IMR-90 (cell line): ENCODE results near the gene PI4KA. TPM values are rescaled to one million over a fixed set of nuclear protein-coding genes. Genes with fewer than 3 reads are reported as not detected.

Source experiments
- ATAC-seq: fragments of 200-7000 bp; cut with Tn5 transposase; 2 replicates; pipeline ENCODE4 v1.9.1; 2020; ENCODE audit warnings: low read depth, mild to moderate bottlenecking, moderate library complexity
- BruUV-seq: library from RNA; stranded (reverse); fragments of 400-500 nt; replicated peaks from 2 replicates; lab custom pipeline; 2021; lab: Mats Ljungman, UMichigan
- CTCF ChIA-PET: fragments of 300-600 bp; formaldehyde crosslinking; extraction: SDS; loops from one replicate; lab custom pipeline; 2021; ENCODE audit warnings: antibody characterized with exemption; lab: Yijun Ruan, JAX
- POLR2A ChIA-PET: fragments of 300-600 bp; sonication (Branson Sonifier 250); formaldehyde crosslinking; loops from one replicate; lab custom pipeline; 2022; ENCODE audit warnings: antibody characterized with exemption; ENCODE audit not compliant: unreplicated experiment; lab: Charles Lee
- DNase-seq: peaks from one replicate; pipeline ENCODE4 v3.0.0; 2013
- H2AFZ ChIP-seq: replicated peaks from 2 replicates; pipeline ENCODE3; 2013; ENCODE audit warnings: low read length, mild to moderate bottlenecking; ENCODE audit not compliant: poor library complexity
- H2AK5ac ChIP-seq: 2 replicates; pipeline ENCODE4 v1.6.1; 2013; ENCODE audit warnings: low read depth, low read length, inconsistent platforms
- H2AK9ac ChIP-seq: replicated peaks from 2 replicates; pipeline ENCODE3; 2013; ENCODE audit warnings: mild to moderate bottlenecking, low read depth, low read length, moderate library complexity; ENCODE audit not compliant: poor library complexity
- H2BK120ac ChIP-seq: 2 replicates; pipeline ENCODE4 v1.6.1; 2013; ENCODE audit warnings: low read depth, low read length, inconsistent platforms
- H2BK15ac ChIP-seq: 3 replicates; pipeline ENCODE4 v1.6.1; 2013; ENCODE audit warnings: low read depth, low read length, inconsistent platforms
- H2BK20ac ChIP-seq: 2 replicates; pipeline ENCODE4 v1.6.1; 2013; ENCODE audit warnings: low read depth, mild to moderate bottlenecking, inconsistent platforms, low read length, moderate library complexity
- H2BK5ac ChIP-seq: 2 replicates; pipeline ENCODE4 v1.6.1; 2013; ENCODE audit warnings: mild to moderate bottlenecking, low read depth, low read length, inconsistent platforms; ENCODE audit not compliant: poor library complexity, severe bottlenecking
- H3K14ac ChIP-seq: replicated peaks from 2 replicates; pipeline ENCODE4 v1.6.1; 2013; ENCODE audit warnings: low read depth, low read length, inconsistent platforms
- H3K18ac ChIP-seq: 2 replicates; pipeline ENCODE4 v1.6.1; 2013; ENCODE audit warnings: low read depth, low read length, control low read depth
- H3K23ac ChIP-seq: 2 replicates; pipeline ENCODE4 v1.6.1; 2013; ENCODE audit warnings: low read depth, low read length, inconsistent platforms
- H3K27ac ChIP-seq: 2 replicates; pipeline ENCODE4 v1.5.1; 2013; ENCODE audit warnings: mild to moderate bottlenecking, control low read depth, low read length; ENCODE audit not compliant: insufficient read depth
- H3K27me3 ChIP-seq: 2 replicates; pipeline ENCODE4 v1.6.1; 2013; ENCODE audit warnings: low read length; ENCODE audit not compliant: control insufficient read depth, insufficient read depth
- H3K36me3 ChIP-seq: 2 replicates; pipeline ENCODE4 v1.6.1; 2013; ENCODE audit warnings: low read length, mixed read lengths; ENCODE audit not compliant: control insufficient read depth, insufficient read depth
- H3K4ac ChIP-seq: 2 replicates; pipeline ENCODE4 v1.6.1; 2013; ENCODE audit warnings: low read depth, low read length, inconsistent platforms
- H3K4me1 ChIP-seq: 2 replicates; pipeline ENCODE4 v1.6.1; 2013; ENCODE audit warnings: low read length, mixed read lengths; ENCODE audit not compliant: control insufficient read depth, insufficient read depth
- H3K4me2 ChIP-seq: 2 replicates; pipeline ENCODE4 v1.6.1; 2013; ENCODE audit warnings: low read depth, mild to moderate bottlenecking, control low read depth, low read length, moderate library complexity
- H3K4me3 ChIP-seq: 2 replicates; pipeline ENCODE4 v1.5.1; 2013; ENCODE audit warnings: low read depth, mild to moderate bottlenecking, control low read depth, low read length, moderate library complexity; ENCODE audit not compliant: insufficient read depth
- H3K56ac ChIP-seq: 2 replicates; pipeline ENCODE4 v1.6.1; 2013; ENCODE audit warnings: low read length, inconsistent platforms; ENCODE audit not compliant: insufficient read depth; ENCODE audit errors: extremely low read depth
- H3K79me1 ChIP-seq, 2 experiments: 2 replicates each; pipeline ENCODE4 v1.6.1; 2013; ENCODE audit warnings: low read length in 2 of 2, inconsistent platforms in 1 of 2, low read depth in 1 of 2
- H3K9ac ChIP-seq: 2 replicates; pipeline ENCODE4 v1.6.1; 2013; ENCODE audit warnings: low read depth, low read length, control low read depth
- H3K9me1 ChIP-seq: 2 replicates; pipeline ENCODE4 v1.6.1; 2013; ENCODE audit warnings: low read length, inconsistent platforms; ENCODE audit not compliant: insufficient read depth
- H3K9me3 ChIP-seq: 2 replicates; pipeline ENCODE4 v1.6.1; 2013; ENCODE audit warnings: low read length; ENCODE audit not compliant: control insufficient read depth, insufficient read depth
- H4K20me1 ChIP-seq: 2 replicates; pipeline ENCODE4 v1.6.1; 2013; ENCODE audit warnings: low read length, inconsistent platforms; ENCODE audit not compliant: insufficient read depth
- H4K5ac ChIP-seq: 2 replicates; pipeline ENCODE4 v1.6.1; 2013; ENCODE audit warnings: mild to moderate bottlenecking, low read depth, low read length, control low read depth
- H4K8ac ChIP-seq, 2 experiments: 2 replicates each; pipeline ENCODE4 v1.6.1; 2013; ENCODE audit warnings: low read depth in 2 of 2, low read length in 2 of 2, control low read depth in 1 of 2, inconsistent platforms in 1 of 2
- H4K91ac ChIP-seq: 2 replicates; pipeline ENCODE4 v1.6.1; 2013; ENCODE audit warnings: low read depth, low read length, inconsistent platforms; ENCODE audit not compliant: insufficient read depth
- FOS ChIP-seq: fragments of 150-350 bp; IDR thresholded peaks from 2 replicates; pipeline ENCODE4 v1.6.1; 2016; ENCODE audit warnings: low read depth, low read length
- NFE2L2 ChIP-seq: fragments of 150-350 bp; IDR thresholded peaks from 2 replicates; pipeline ENCODE4 v1.6.1; 2016; ENCODE audit warnings: low read depth, mild to moderate bottlenecking, low read length
- SMC3 ChIP-seq: fragments of 150-350 bp; IDR thresholded peaks from 2 replicates; pipeline ENCODE4 v1.6.1; 2016; ENCODE audit warnings: low read depth, mild to moderate bottlenecking, antibody characterized with exemption, low read length, moderate library complexity
- USF2 ChIP-seq: fragments of 150-350 bp; IDR thresholded peaks from 2 replicates; pipeline ENCODE4 v1.6.1; 2017; ENCODE audit warnings: mild to moderate bottlenecking, antibody characterized with exemption, low read length, low read depth
- WGBS, 2 experiments: methylation state at CpG; one replicate each; pipeline versions ENCODE4 v1.1.5 to v1.1.7; 2013; ENCODE audit warnings: missing lambda C conversion rate in 2 of 2; ENCODE audit not compliant: insufficient read length in 1 of 2; ENCODE audit errors: extremely low coverage in 2 of 2; 5-methylcytosine and 5-hydroxymethylcytosine counted together
- dilution Hi-C: fragments of 300-500 bp; cut with HindIII; formaldehyde crosslinking; loops from one replicate; pipeline ENCODE4 v1.14.3; 2018; ENCODE audit warnings: low sequenced_read_pairs; ENCODE audit not compliant: unreplicated experiment
- in situ Hi-C: fragments of 300-500 bp; cut with MboI; formaldehyde crosslinking; loops from 3 replicates; pipeline ENCODE4 v1.14.3; 2019; ENCODE audit warnings: low sequenced_read_pairs, inconsistent platforms, mixed read lengths
- intact Hi-C: fragments of 100-400 bp; cut with micrococcal nuclease; formaldehyde crosslinking; loops from 2 replicates; pipeline ENCODE4 v1.10.0; 2022
- polyA plus RNA-seq, 3 experiments: library from polyadenylated mRNA; depleted of rRNA; stranded (reverse); fragments of >200 nt; gene quantifications; 2 replicates each; pipeline ENCODE4 v1.2.3, GENCODE V29; 2012; ENCODE audit warnings: low replicate concordance in 1 of 3
- total RNA-seq: library from RNA; depleted of rRNA; stranded (reverse); fragments of >200 nt; gene quantifications from 2 replicates; pipeline ENCODE4 v1.2.3, GENCODE V29; 2012

Gene PI4KA
- total and polyA plus RNA-seq, 2 of the 4 experiments (the other 2 are of a cell fraction), result 16.8 to 35.5 TPM

- H4K91ac ChIP-seq, result peak overlapping the region; percentile 62; the same call in 1 of the 2 replicates
- TF ChIP-seq SMC3 (no peak), USF2 (no peak), NFE2L2 (no peak), FOS (no peak)
Measured at GRCh38 chr22:20808844-20809243, 49.8 kb downstream of the PI4KA start.

More at GRCh38 chr22:20808844-20809243, 49.8 kb downstream of the PI4KA start:
- no peaks in the 10 kb centered on the region for H3K9me3 ChIP-seq
- H3K4me1 ChIP-seq, result peaks cover 7% of the 10 kb centered on the region
- no peaks in the 10 kb centered on the region for H3K27me3 ChIP-seq
- in situ Hi-C loops (loop anchor here (5.0 kb wide), 1 partner anchor 38 kb away; no protein-coding TSS in a partner anchor), dilution Hi-C loops (no loop called here), intact Hi-C loops (loop anchor here (5.0 to 10.0 kb wide), 3 partner anchors 43 to 146 kb away; partner anchors contain the start of gene CRKL)
- BruUV-seq, result no TSS peak
- no peak overlapping the region for H2AFZ ChIP-seq
- no peak overlapping the region for H3K23ac ChIP-seq
- DNase-seq (no peak), ATAC-seq (no peak)
- peak overlapping the region; percentile 46 for H2BK20ac ChIP-seq
- H4K8ac ChIP-seq, result peak overlapping the region in 1 of 2 experiments; percentile 66; a peak in 1 of 4 replicates
- no peak overlapping the region for H3K4me2 ChIP-seq
- H3K27ac ChIP-seq, result peak overlapping the region; percentile 13; the same call in 1 of the 2 replicates
- peak overlapping the region; percentile 83 for H2AK5ac ChIP-seq
- 83% methylated on average over 1 of the region's 4 CpGs; no CpG with 5 or more reads in 1 of the 2 experiments for WGBS, 2 experiments
- H2BK5ac ChIP-seq, result peak overlapping the region; percentile 46
- H3K79me1 ChIP-seq, result peaks cover 5 to 31% of the 10 kb centered on the region in 2 experiments; a peak in 3 of 4 replicates
- H2BK15ac ChIP-seq, result peak overlapping the region; percentile 38; the same call in 1 of the 3 replicates
- H3K9ac ChIP-seq, result no peak overlapping the region
- H3K14ac ChIP-seq, result peak overlapping the region; percentile 60
- H4K5ac ChIP-seq, result no peak overlapping the region; the same call in 1 of the 2 replicates
- no peaks in the 10 kb centered on the region for H4K20me1 ChIP-seq
- no peak overlapping the region for H3K4me3 ChIP-seq
- peak overlapping the region; percentile 75 for H3K4ac ChIP-seq
- ChIA-PET CTCF (interaction anchor here (1.5 kb wide), 1 partner anchor 77 kb away, joined by 5 read pairs; no protein-coding TSS in a partner anchor), POLR2A (no interaction called here)
- H3K36me3 ChIP-seq, result peaks cover 40% of the 10 kb centered on the region
- H2BK120ac ChIP-seq, result peak overlapping the region; percentile 70
- H3K9me1 ChIP-seq, result peaks cover 11% of the 10 kb centered on the region
- H2AK9ac ChIP-seq, result peak overlapping the region; percentile 15
- H3K56ac ChIP-seq, result no peak overlapping the region
- 0 out of 2 replicates have a peak overlapping the region, but pooled peaks have one; percentile 2 for H3K18ac ChIP-seq
